GM21381 (cell line): ENCODE results near the gene IRS2.

ENCODE experiments used
- ATAC-seq: cut with Tn5 transposase; IDR thresholded peaks from one replicate; pipeline ENCODE4 v1.9.1; 2021; ENCODE audit warnings: mild to moderate bottlenecking, moderate library complexity; ENCODE audit not compliant: unreplicated experiment

The IRS2 gene

GRCh38 chr13:109761695-109762094, 24.7 kb downstream of the IRS2 start:
- ATAC-seq: no peak

GRCh38 chr13:109760951-109761350, 25.4 kb downstream of the IRS2 start:
- ATAC-seq: no peak

DNA sequence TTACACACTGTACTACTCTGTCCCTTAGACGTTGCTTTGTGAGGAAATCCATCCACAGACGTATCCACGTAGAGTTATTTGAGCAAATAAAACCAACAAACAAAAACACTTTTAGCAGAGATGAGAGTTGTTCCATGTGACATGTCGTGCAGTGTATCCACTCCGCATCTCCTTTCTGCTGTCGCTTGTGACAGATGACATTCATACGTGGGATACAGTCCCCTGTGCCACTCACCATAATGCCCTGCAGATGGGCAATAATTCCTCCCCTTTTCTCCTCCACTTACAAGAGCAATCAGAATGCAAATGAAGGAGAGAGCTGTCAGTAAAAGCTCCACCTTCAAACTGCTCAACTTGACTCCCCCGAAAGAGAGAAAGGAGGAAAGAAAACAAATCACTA, 26.0 kb downstream of the IRS2 start:
- ATAC-seq: no peak

GRCh38 chr13:109759609-109760008, 26.8 kb downstream of the IRS2 start:
- no peak for ATAC-seq

GRCh38 chr13:109758937-109759480, 27.4 kb downstream of the IRS2 start:
- no peak for ATAC-seq

- no peak for ATAC-seq
Measured at GRCh38 chr13:109756778-109757177, 29.6 kb downstream of the IRS2 start.

- no peak for ATAC-seq
Measured at GRCh38 chr13:109755997-109756396, 30.4 kb downstream of the IRS2 start.

DNA sequence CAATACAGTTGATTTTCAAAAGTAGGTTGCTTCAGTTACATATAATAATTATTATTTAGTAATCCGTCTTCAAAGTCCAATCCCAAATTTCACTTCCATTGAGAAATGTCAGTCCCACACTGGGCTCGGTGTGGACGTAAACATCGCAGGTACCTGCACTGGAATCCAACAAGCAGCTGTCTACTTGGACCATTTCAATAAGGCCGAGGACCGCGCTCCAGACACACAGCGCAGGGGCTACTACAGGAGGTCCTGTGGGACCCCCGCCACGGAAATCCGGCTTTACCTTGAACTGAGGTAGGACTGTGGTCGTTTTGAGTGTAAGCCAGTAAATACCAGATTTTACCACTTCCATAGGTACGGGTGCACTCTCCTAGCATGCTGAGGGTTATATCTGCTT, 30.8 kb downstream of the IRS2 start:
- no peak for ATAC-seq

- no peak for ATAC-seq
Measured at GRCh38 chr13:109751477-109751876, 34.9 kb downstream of the IRS2 start.

DNA sequence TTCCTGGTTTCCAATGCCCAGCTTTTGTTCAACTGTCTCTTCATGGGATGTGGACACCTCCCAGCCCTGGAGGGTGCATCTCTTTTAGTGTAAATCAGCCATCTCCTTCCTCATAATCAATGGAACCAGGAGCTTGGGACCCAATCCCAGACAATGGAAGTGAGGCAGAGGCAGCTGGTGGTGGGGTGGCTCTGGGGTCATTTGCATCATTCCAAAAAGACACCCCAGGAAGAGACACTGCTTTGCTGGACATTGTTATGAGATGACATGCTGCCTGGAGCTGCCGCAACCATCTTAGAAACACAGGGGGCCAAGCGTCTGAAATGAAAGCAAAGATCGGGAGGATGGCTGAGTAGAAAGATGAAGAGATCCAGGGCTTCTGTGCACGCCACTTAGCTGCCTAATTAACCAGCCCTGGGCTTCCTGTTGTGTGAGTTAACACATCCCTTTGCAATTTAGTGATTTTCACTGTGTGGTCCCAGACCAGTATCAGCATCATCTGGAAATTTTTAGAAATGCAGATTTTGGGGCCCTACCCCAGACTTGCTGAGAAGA, 36.1 kb downstream of the IRS2 start:
- no peak for ATAC-seq

- no peak for ATAC-seq
Measured at GRCh38 chr13:109749365-109749764, 37.0 kb downstream of the IRS2 start.

DNA sequence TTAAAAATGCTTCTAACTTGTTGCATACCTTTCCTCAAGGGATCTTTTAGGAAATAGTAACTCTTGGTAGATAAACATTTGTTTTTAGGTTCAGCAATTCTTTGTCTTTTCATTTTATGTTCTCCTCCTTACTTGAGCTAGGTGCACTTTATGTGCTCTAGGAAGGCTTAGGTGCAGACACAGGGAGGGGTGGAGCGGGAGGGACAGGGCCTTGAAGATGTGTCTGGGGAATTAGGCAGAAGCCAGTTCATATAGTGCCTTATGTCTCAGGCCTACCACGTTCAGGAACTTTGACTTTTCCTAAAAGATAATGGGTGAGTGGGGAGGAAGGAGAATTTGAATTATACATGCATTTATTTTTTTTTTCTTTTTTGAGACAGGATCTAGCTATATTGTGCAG, 37.7 kb downstream of the IRS2 start:
- no peak for ATAC-seq

DNA sequence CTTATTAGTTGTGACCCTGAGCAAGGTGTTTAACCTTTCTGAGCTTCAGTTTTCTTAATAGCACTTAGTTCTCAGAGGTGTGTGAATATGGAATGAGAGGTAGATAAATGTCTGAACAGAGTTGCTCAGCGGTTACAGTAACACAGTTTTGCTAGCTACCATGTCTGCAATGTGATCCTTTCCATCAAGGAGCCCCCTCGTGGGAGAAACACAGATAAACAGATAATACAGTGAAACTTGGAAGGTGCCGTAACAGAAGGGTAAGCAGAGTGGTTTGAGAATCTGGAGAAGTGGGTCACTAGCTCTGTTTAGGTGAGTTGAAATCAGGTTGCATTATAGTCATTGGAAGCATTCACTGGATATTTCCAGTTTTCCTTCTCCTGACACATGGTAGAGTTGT, 38.9 kb downstream of the IRS2 start:
- ATAC-seq: no peak

DNA sequence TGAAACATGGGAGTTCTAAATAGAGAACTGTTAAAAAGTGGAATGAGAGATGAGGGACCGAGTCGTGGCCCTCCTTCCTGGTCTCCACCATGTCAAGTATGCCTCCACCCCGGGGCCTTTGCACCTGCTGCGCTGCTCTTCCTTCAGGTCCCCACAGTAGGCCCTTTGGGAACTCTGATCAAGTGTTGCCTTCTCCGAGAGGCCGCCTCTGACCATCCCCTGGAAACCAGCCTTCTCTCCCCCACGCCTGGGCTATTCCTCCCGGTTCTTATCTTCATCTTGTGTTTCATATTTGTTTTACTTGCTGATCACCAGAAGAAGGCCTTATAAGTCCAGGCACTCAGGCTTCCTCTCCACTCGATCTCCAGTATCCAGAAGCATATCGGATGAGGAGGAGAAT, 40.0 kb downstream of the IRS2 start:
- ATAC-seq: no peak

DNA sequence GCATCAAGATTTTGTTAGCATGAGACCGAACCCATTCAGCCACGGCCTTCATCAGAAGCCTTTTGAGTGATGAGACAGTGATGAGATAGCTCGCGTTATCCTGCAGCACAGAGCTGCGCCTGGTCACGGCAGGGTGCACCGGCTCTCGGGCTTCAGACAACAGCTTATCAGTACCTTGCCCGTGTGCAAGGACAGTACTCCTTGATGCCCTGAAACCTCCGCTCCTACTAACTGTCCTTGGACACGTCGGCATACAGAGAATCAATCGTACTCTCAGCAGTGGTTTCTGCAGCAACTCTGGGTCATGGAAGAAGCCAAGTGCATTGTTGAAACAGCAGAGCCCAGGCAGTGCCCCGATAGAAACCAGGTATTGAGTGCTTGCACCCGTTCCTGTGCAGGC, 40.7 kb downstream of the IRS2 start:
- no peak for ATAC-seq

GRCh38 chr13:109745060-109745459, 41.3 kb downstream of the IRS2 start:
- ATAC-seq: no peak

DNA sequence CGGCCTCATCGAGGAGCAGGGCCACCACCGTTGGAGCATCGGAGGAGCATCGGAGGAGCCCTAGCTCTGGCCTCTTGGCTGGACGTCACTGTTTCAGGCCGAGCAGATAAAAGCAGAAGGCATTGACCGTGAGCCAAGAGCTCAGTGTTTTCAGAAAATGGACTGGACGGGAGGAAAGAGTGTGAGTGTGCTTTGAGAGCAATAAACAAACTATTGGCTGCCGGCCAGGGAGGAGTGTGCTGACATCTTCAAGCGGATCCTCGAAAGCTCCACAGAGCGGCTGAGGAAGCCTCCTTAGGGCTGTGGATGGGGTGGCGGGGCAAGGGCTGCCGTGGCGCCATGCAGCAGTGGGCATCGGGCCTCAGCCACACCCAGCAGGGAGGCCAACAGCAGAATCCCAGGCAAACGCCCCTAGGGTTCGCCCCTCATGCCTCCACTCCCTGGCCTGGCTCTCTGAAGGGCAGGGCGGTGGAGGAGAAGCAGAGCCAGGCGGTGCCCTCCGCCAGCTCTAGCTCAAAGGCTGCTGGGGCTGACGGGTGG, 41.8 kb downstream of the IRS2 start:
- no peak for ATAC-seq

- ATAC-seq: peak; percentile 70
Measured at GRCh38 chr13:109743706-109744453, 42.5 kb downstream of the IRS2 start.

DNA sequence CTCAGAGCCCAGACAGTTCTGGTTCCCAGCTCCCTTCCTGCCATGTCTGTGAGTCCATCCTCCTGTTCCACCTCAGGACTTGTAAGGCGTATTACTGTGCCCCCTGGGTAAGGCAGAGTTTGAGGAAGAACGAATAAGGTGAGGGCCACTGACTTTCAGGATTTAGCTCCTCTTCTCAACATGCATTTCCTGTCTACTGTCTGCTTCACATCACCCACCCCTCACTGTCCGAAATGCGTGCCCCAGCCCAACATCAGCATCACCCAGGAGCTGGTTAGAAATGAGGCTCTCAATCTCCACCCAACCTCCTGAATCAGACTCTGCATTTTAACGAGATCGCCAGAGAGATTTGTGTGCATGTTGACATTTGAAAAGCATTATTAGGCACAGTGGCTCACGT, 44.4 kb downstream of the IRS2 start:
- ATAC-seq: no peak

- ATAC-seq: no peak
Measured at GRCh38 chr13:109740721-109741120, 45.7 kb downstream of the IRS2 start.

GRCh38 chr13:109740121-109740520, 46.3 kb downstream of the IRS2 start:
- no peak for ATAC-seq

GRCh38 chr13:109738298-109738746, 48.1 kb downstream of the IRS2 start:
- no peak for ATAC-seq
